Stimulated activated memory B cell treated with anti-CD40 and anti-IgM and Interleukin-4, amounts not matched to agents 10 μg/mL and 1 μg/mL and 100 μg/mL, for 72 hours (primary cell): ENCODE data around the gene CFAP69.

Source experiments
- ATAC-seq: fragments of 150-1000 bp; cut with Tn5 transposase; 2 replicates; pipeline ENCODE4 v1.10.0; 2021
- H3K27ac Mint-ChIP-seq: one replicate; pipeline ENCODE4 v1.8.0; 2022; ENCODE audit warnings: mild to moderate bottlenecking, mixed read lengths
- H3K27me3 Mint-ChIP-seq: one replicate; pipeline ENCODE4 v1.8.0; 2022; ENCODE audit warnings: mixed read lengths
- H3K36me3 Mint-ChIP-seq: one replicate; pipeline ENCODE4 v1.8.0; 2022; ENCODE audit warnings: mixed read lengths
- H3K4me1 Mint-ChIP-seq: one replicate; pipeline ENCODE4 v1.8.0; 2022; ENCODE audit warnings: mixed read lengths
- H3K4me3 Mint-ChIP-seq: one replicate; pipeline ENCODE4 v1.8.0; 2022; ENCODE audit warnings: mild to moderate bottlenecking, moderate library complexity, mixed read lengths
- H3K9me3 Mint-ChIP-seq: one replicate; pipeline ENCODE4 v1.8.0; 2022; ENCODE audit warnings: mixed read lengths

Gene CFAP69, protein sequence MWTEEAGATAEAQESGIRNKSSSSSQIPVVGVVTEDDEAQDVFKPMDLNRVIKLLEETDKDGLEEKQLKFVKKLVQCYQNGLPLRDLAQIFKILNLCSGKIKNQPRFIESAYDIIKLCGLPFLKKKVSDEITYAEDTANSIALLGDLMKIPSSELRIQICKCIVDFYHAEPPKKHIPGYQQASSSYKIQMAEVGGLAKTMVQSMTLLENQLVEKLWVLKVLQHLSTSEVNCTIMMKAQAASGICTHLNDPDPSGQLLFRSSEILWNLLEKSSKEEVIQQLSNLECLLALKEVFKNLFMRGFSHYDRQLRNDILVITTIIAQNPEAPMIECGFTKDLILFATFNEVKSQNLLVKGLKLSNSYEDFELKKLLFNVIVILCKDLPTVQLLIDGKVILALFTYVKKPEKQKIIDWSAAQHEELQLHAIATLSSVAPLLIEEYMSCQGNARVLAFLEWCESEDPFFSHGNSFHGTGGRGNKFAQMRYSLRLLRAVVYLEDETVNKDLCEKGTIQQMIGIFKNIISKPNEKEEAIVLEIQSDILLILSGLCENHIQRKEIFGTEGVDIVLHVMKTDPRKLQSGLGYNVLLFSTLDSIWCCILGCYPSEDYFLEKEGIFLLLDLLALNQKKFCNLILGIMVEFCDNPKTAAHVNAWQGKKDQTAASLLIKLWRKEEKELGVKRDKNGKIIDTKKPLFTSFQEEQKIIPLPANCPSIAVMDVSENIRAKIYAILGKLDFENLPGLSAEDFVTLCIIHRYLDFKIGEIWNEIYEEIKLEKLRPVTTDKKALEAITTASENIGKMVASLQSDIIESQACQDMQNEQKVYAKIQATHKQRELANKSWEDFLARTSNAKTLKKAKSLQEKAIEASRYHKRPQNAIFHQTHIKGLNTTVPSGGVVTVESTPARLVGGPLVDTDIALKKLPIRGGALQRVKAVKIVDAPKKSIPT

DNA sequence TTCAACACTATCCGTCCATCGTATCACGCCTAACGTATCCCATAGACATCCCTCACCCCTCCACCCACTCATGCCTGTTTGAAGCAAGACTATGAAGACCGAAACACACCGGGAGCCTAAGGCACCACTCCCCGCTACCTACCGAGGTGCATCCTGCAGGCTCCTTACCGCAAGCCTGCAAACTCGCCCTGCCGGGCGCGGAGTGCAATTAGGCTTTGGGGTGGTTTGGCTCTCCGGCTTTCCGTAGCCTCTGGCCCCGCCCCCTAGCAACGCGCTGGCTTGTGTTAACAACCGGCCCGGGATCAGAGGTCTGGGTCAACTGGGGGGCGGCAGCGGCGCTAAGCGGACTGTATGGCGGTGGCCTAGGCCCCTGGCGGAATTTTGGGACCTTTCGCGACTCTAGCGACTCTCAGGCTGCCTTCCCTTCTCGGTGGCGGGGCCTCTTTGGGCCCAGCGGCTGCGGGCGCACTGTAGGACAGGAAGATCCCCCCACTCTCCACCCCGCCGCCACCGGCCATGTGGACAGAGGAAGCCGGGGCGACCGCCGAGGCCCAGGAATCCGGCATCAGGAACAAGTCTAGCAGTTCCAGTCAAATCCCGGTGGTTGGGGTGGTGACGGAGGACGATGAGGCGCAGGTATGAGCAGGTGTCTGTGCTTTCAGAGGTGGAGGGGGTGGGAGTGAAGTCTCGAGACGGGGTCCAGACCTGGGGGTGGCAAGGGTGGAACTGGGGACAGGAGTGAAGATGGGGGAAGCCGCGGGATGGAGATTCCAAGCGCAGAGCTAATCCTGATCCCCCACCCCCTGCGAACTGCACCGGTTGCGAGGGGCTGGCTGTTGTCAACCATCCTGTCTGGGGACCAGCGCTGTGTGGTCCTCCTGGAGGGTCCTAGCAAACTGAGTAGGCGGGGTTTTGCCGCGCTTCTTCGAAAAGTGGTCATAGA lies at the start of gene CFAP69:
CFAP69 (plus strand) TSS at position 266 of the 943 bp plus-strand sequence; CDS start at position 517, 251 bp downstream.
- Mint-ChIP-seq H3K27me3 (peaks cover 16% of the 10 kb centered on the region), H3K27ac (peak within 1 kb of the TSS; percentile 76), H3K4me3 (peak within 1 kb of the TSS; percentile 91), H3K36me3 (no peaks in the 10 kb centered on the region), H3K4me1 (peaks cover 34% of the 10 kb centered on the region), H3K9me3 (peaks cover 4% of the 10 kb centered on the region)
- ATAC-seq = peak; percentile 91

DNA sequence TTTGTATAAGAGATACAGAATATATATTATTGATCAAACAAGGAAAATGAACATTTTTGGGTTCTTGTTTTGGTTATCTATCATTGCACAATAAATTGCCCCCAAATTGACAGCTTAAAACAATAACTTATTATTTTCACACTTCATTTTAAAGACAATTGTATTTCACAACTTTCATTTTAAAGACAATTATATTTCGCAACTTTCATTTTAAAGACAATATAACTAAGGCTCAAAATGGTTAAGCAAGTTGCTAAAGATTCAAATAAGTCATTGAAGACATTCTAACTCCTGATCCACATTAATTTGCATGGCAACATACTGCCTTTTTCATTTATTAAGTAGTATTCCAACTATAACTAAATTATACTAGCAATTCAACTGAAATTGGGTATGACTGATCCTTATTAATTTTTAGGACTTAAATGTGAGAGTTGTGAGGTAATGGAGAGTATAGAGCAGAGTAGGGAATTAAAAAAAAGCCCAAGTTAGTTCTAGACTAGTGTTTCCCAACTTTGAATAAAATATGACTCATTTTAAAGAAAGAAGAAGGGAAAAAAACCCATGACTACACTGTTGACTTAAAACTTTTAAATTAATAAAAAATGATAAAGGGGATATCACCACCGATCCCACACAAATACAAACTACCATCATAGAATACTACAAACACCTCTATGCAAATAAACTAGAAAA lies 43.3 kb upstream of the CFAP69 start:
- Mint-ChIP-seq H3K27ac (no peak overlapping the region), H3K9me3 (peaks cover 2% of the 10 kb centered on the region), H3K36me3 (no peaks in the 10 kb centered on the region), H3K27me3 (no peaks in the 10 kb centered on the region), H3K4me1 (no peaks in the 10 kb centered on the region), H3K4me3 (no peak overlapping the region)
- ATAC-seq = no peak

GRCh38 chr7:90207956-90208355 lies 37.0 kb upstream of the CFAP69 start:
- H3K36me3 Mint-ChIP-seq = no peaks in the 10 kb centered on the region
- no peak for ATAC-seq
- H3K27ac Mint-ChIP-seq = no peak overlapping the region
- H3K27me3 Mint-ChIP-seq = peaks cover 15% of the 10 kb centered on the region
- no peak overlapping the region for H3K4me3 Mint-ChIP-seq
- H3K9me3 Mint-ChIP-seq = peaks cover 5% of the 10 kb centered on the region
- H3K4me1 Mint-ChIP-seq = peaks cover 17% of the 10 kb centered on the region

DNA sequence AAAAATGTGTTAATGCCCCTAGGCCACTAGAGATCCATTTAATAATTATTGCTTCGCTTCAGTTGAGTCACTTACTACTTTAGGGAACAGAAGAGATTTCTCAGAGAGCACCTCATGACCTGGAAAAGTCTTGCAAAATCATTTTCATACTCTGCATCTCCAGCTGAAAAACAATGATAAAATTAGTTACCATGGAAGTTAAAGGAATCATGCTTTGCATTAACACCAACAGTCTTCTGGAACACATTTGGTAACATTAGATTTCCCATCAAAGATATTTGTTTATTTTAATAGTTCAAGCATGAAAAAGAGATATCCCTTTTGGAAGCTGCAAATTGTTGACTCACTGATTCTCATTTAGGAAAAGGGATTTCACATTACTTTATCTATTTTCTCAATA lies 35.2 kb upstream of the CFAP69 start:
- H3K4me1 Mint-ChIP-seq = peaks cover 17% of the 10 kb centered on the region
- H3K27me3 Mint-ChIP-seq = peaks cover 15% of the 10 kb centered on the region
- H3K27ac Mint-ChIP-seq = no peak overlapping the region
- H3K9me3 Mint-ChIP-seq = peaks cover 3% of the 10 kb centered on the region
- H3K4me3 Mint-ChIP-seq = no peak overlapping the region
- H3K36me3 Mint-ChIP-seq = no peaks in the 10 kb centered on the region
- ATAC-seq = no peak

- H3K27ac Mint-ChIP-seq = no peak overlapping the region
- H3K4me1 Mint-ChIP-seq = peaks cover 17% of the 10 kb centered on the region
- no peaks in the 10 kb centered on the region for H3K36me3 Mint-ChIP-seq
- H3K9me3 Mint-ChIP-seq = peaks cover 3% of the 10 kb centered on the region
- H3K27me3 Mint-ChIP-seq = peaks cover 15% of the 10 kb centered on the region
- H3K4me3 Mint-ChIP-seq = no peak overlapping the region
- no peak for ATAC-seq
These were observed 34.5 kb upstream of the CFAP69 start for GRCh38 chr7:90210475-90210874.

DNA sequence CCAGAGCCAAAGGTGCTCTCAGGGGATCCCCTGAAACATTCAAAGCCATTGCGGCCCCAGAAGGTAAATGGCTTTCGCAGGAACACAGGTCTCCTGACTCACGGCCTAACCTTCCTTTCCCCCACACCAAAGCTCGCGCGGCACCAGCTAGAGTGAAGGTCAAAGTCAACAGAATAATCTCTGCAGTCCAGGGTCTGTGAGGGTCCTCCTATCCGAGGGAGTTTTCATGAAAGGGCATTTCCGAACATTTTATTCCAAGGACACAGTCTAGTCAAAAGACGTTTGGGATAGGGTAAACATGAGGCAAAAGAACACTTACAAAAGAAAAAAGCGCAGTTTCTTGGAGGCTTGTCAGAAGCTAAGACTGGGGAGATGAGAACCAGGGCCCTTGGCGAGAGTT lies 34.0 kb upstream of the CFAP69 start:
- Mint-ChIP-seq H3K4me3 (peak overlapping the region; percentile 75), H3K27me3 (peaks cover 15% of the 10 kb centered on the region), H3K27ac (no peak overlapping the region), H3K4me1 (peaks cover 17% of the 10 kb centered on the region), H3K9me3 (peaks cover 3% of the 10 kb centered on the region), H3K36me3 (no peaks in the 10 kb centered on the region)
- no peak for ATAC-seq

- Mint-ChIP-seq H3K27ac (no peak within 1 kb of the TSS), H3K27me3 (peaks cover 15% of the 10 kb centered on the region), H3K9me3 (peaks cover 3% of the 10 kb centered on the region), H3K4me1 (peaks cover 17% of the 10 kb centered on the region), H3K4me3 (peak within 1 kb of the TSS; percentile 75), H3K36me3 (no peaks in the 10 kb centered on the region)
- peak; percentile 82 for ATAC-seq
These were observed 33.4 kb upstream of the CFAP69 start, which contains the start of gene STEAP2 for GRCh38 chr7:90211391-90212148. STEAP2 (plus strand) TSS chr7:90211740; CDS start chr7:90225083, 13,343 bp downstream.

DNA sequence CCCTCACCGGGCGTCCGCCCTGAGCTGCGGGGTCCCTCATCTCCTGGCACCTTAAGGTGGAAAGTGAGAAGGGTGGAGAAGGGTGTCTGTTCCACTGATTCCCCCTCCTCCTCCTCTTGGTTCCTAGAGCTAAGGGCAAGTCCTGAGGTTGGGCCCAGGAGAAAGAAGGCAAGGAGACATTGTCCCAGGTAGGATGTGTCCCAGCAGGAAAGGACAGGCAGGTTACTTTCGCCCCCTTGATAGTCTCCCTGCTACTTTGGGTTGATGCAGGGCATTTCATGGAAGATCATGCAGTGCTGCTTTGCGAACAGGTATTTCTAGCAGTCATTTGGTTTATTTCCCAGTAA lies 32.9 kb upstream of the CFAP69 start:
- Mint-ChIP-seq H3K27ac (no peak overlapping the region), H3K9me3 (peaks cover 3% of the 10 kb centered on the region), H3K27me3 (peaks cover 15% of the 10 kb centered on the region), H3K36me3 (no peaks in the 10 kb centered on the region), H3K4me1 (peaks cover 17% of the 10 kb centered on the region), H3K4me3 (peak overlapping the region; percentile 75)
- ATAC-seq = no peak

DNA sequence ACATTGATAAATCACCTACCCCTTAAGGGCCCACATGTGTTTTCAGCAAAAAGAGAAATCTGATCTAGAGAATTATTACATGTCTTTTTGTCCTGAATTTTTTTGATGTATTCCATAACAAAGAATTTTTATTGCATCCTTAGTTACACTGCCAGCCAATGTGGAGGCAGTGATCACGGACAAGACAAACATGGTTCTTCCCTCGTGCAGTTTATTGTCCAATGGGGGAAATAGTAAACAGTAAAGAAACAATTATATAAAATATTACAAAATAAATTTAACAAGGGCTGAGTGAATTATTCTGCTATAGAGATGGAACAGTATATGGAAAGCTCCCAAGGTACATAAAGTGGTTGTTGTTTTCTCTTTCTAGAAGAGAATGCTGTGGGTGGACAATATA lies 31.5 kb upstream of the CFAP69 start:
- no peak overlapping the region for H3K4me3 Mint-ChIP-seq
- H3K27me3 Mint-ChIP-seq = peaks cover 15% of the 10 kb centered on the region
- no peaks in the 10 kb centered on the region for H3K9me3 Mint-ChIP-seq
- H3K36me3 Mint-ChIP-seq = no peaks in the 10 kb centered on the region
- peaks cover 13% of the 10 kb centered on the region for H3K4me1 Mint-ChIP-seq
- H3K27ac Mint-ChIP-seq = no peak overlapping the region
- no peak for ATAC-seq

GRCh38 chr7:90216080-90216674 lies 28.8 kb upstream of the CFAP69 start:
- H3K27ac Mint-ChIP-seq = no peak overlapping the region
- H3K36me3 Mint-ChIP-seq = no peaks in the 10 kb centered on the region

DNA sequence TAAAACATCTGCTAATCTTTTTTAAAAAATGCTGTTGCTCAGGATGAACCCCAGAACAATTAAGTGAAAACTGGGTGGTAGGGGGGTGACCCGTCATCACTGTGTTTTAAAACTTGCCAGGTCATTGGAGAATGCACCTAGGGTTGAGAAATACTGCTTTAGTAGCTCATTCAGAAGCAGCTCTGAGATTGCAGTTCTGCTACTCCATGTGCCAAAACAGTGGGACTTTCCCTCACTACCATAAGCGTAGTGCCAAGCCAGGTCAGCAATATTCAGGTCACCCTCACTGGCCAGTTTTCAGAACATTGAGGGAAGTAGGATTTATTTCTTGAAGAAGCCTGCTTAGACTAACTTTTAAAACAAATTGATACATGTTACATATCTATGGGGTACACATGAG lies 28.2 kb upstream of the CFAP69 start:
- no peak for ATAC-seq
- Mint-ChIP-seq H3K4me3 (no peak overlapping the region), H3K27ac (no peak overlapping the region), H3K27me3 (peaks cover 26% of the 10 kb centered on the region), H3K9me3 (no peaks in the 10 kb centered on the region), H3K4me1 (peaks cover 2% of the 10 kb centered on the region), H3K36me3 (no peaks in the 10 kb centered on the region)

More at GRCh38 chr7:90216080-90216674, 28.8 kb upstream of the CFAP69 start:
- peaks cover 26% of the 10 kb centered on the region for H3K27me3 Mint-ChIP-seq
- no peak for ATAC-seq
- H3K9me3 Mint-ChIP-seq = no peaks in the 10 kb centered on the region
- no peak overlapping the region for H3K4me3 Mint-ChIP-seq
- H3K4me1 Mint-ChIP-seq = peaks cover 8% of the 10 kb centered on the region

GRCh38 chr7:90222390-90222789 lies 22.6 kb upstream of the CFAP69 start:
- Mint-ChIP-seq H3K36me3 (no peaks in the 10 kb centered on the region), H3K27ac (no peak overlapping the region), H3K9me3 (no peaks in the 10 kb centered on the region), H3K4me1 (no peaks in the 10 kb centered on the region), H3K4me3 (no peak overlapping the region), H3K27me3 (peaks cover 54% of the 10 kb centered on the region)
- ATAC-seq = no peak
